DOHH2 (cell line): Measurements from ENCODE around the gene B4GALNT3.

ENCODE experiments used
- H3F3A ChIP-seq: fragments of 200-600 bp; sonication (generic), shearing (Covaris generic); 2 replicates; pipeline ENCODE4 v1.6.0; 2016; ENCODE audit warnings: antibody characterized with exemption, mild to moderate bottlenecking; ENCODE audit not compliant: control insufficient read depth, insufficient read depth
- H3K27ac ChIP-seq: fragments of 200-600 bp; sonication (generic); 2 replicates; pipeline ENCODE4 v1.5.1; 2014; ENCODE audit warnings: low read depth, mild to moderate bottlenecking, low read length, moderate library complexity
- H3K27me3 ChIP-seq: fragments of 200-600 bp; sonication (generic); 2 replicates; pipeline ENCODE4 v1.6.1; 2014; ENCODE audit warnings: mild to moderate bottlenecking, low read length, mixed read lengths; ENCODE audit not compliant: control insufficient read depth
- H3K36me3 ChIP-seq: fragments of 200-600 bp; sonication (generic); 2 replicates; pipeline ENCODE4 v1.6.1; 2014; ENCODE audit warnings: mild to moderate bottlenecking, low read length, moderate library complexity, mixed read lengths; ENCODE audit not compliant: control insufficient read depth
- H3K4me1 ChIP-seq: fragments of 200-600 bp; sonication (generic); 2 replicates; pipeline ENCODE4 v1.6.1; 2014; ENCODE audit warnings: mild to moderate bottlenecking, low read length, mixed read lengths; ENCODE audit not compliant: control insufficient read depth
- H3K4me2 ChIP-seq: fragments of 200-600 bp; sonication (generic); 2 replicates; pipeline ENCODE4 v1.6.0; 2014; ENCODE audit warnings: mild to moderate bottlenecking, low read length, moderate library complexity
- H3K4me3 ChIP-seq: fragments of 200-600 bp; sonication (generic); 2 replicates; pipeline ENCODE4 v1.5.1; 2014; ENCODE audit warnings: mild to moderate bottlenecking, low read length, mixed read lengths
- H3K79me2 ChIP-seq: fragments of 200-600 bp; sonication (generic); 2 replicates; pipeline ENCODE4 v1.6.1; 2014; ENCODE audit warnings: mild to moderate bottlenecking, low read length, mixed read lengths; ENCODE audit not compliant: control insufficient read depth
- H3K9me2 ChIP-seq: fragments of 200-600 bp; sonication (generic); replicated peaks from 2 replicates; pipeline ENCODE4 v1.6.1; 2014; ENCODE audit warnings: mild to moderate bottlenecking, low read length, mixed read lengths; ENCODE audit not compliant: control insufficient read depth
- H3K9me3 ChIP-seq: fragments of 200-600 bp; sonication (generic); 2 replicates; pipeline ENCODE4 v1.6.1; 2014; ENCODE audit warnings: antibody characterized with exemption, low read length, mixed read lengths; ENCODE audit not compliant: control insufficient read depth, insufficient read depth
- H4K20me1 ChIP-seq: fragments of 200-600 bp; sonication (generic); 2 replicates; pipeline ENCODE4 v1.6.0; 2014; ENCODE audit warnings: low read depth, mild to moderate bottlenecking, antibody characterized with exemption, low read length, moderate library complexity; ENCODE audit not compliant: control insufficient read depth, insufficient read depth
- EZH2phosphoT487 ChIP-seq: fragments of 200-600 bp; sonication (generic); IDR thresholded peaks from 2 replicates; pipeline ENCODE4 v1.6.1; 2017; ENCODE audit warnings: borderline replicate concordance, mild to moderate bottlenecking, antibody characterized with exemption, low read length, moderate library complexity, mixed read lengths
- TF ChIP-seq, protein P1 (sequence below): fragments of 200-600 bp; sonication (generic); IDR thresholded peaks from one replicate; pipeline ENCODE4 v1.5.1; 2014; ENCODE audit warnings: antibody characterized with exemption, mild to moderate bottlenecking, low read depth, low read length; ENCODE audit not compliant: poor library complexity, severe bottlenecking

Gene B4GALNT3

DNA sequence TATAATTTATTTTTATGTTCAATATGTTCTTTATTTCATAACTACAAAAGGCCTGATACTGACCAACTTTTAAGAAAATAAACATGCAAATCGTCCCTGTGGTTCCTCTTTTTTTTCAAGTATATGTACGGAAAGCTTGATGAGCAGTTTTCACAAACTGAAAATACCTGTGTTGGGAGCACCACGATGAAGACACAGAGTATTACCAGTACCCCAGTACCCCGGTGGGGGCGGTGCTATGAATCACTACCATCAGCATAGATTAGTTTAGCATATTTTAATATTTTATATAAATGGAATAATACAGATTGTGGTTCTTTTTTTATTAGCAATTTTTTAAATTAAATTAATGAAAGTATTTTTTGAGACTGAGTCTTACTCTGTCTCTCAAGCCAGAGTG, 7.0 kb downstream of the B4GALNT3 start:
- Histone ChIP-seq H3K79me2 (no peaks in the 10 kb centered on the region), H3K4me2 (no peak overlapping the region), H3K36me3 (no peaks in the 10 kb centered on the region), H3K4me3 (no peak overlapping the region), H3F3A (no peaks in the 10 kb centered on the region), H3K9me3 (no peaks in the 10 kb centered on the region), H3K4me1 (no peaks in the 10 kb centered on the region), H3K27ac (no peak overlapping the region), H4K20me1 (no peaks in the 10 kb centered on the region), H3K9me2 (no peaks in the 10 kb centered on the region), H3K27me3 (peaks cover 11% of the 10 kb centered on the region)
- TF ChIP-seq, protein P1, sequence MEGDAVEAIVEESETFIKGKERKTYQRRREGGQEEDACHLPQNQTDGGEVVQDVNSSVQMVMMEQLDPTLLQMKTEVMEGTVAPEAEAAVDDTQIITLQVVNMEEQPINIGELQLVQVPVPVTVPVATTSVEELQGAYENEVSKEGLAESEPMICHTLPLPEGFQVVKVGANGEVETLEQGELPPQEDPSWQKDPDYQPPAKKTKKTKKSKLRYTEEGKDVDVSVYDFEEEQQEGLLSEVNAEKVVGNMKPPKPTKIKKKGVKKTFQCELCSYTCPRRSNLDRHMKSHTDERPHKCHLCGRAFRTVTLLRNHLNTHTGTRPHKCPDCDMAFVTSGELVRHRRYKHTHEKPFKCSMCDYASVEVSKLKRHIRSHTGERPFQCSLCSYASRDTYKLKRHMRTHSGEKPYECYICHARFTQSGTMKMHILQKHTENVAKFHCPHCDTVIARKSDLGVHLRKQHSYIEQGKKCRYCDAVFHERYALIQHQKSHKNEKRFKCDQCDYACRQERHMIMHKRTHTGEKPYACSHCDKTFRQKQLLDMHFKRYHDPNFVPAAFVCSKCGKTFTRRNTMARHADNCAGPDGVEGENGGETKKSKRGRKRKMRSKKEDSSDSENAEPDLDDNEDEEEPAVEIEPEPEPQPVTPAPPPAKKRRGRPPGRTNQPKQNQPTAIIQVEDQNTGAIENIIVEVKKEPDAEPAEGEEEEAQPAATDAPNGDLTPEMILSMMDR: no peak
- no peak for TF ChIP-seq EZH2phosphoT487

DNA sequence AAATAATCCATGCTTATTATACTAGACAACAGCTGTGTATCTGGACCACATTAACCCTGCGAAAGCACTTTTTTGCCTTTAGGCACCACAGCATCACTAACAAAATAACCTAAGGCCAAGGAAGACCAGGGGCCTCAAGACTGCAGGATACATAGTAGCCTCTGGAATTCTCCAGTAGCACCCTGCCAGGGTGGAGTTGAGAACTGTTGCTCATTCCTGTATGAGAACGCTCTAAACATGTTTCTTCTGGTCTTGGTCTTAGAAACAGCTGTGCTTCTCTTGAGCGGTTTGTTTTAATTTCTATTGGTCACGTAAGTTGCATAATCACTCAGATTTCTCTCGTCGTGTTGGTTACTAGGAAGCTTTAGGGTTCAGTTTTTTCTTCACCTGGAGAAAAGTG, 7.9 kb downstream of the B4GALNT3 start:
- H3K27me3 ChIP-seq: peaks cover 7% of the 10 kb centered on the region; the same call in 1 of the 2 replicates
- H3K36me3 ChIP-seq: no peaks in the 10 kb centered on the region
- no peak overlapping the region for H3K4me2 ChIP-seq
- no peaks in the 10 kb centered on the region for H3K4me1 ChIP-seq
- no peaks in the 10 kb centered on the region for H3F3A ChIP-seq
- H4K20me1 ChIP-seq: no peaks in the 10 kb centered on the region
- no peak overlapping the region for H3K4me3 ChIP-seq
- H3K9me3 ChIP-seq: no peaks in the 10 kb centered on the region
- TF ChIP-seq, protein P1: no peak
- TF ChIP-seq EZH2phosphoT487: no peak
- H3K9me2 ChIP-seq: no peaks in the 10 kb centered on the region
- no peak overlapping the region for H3K27ac ChIP-seq
- H3K79me2 ChIP-seq: no peaks in the 10 kb centered on the region

DNA sequence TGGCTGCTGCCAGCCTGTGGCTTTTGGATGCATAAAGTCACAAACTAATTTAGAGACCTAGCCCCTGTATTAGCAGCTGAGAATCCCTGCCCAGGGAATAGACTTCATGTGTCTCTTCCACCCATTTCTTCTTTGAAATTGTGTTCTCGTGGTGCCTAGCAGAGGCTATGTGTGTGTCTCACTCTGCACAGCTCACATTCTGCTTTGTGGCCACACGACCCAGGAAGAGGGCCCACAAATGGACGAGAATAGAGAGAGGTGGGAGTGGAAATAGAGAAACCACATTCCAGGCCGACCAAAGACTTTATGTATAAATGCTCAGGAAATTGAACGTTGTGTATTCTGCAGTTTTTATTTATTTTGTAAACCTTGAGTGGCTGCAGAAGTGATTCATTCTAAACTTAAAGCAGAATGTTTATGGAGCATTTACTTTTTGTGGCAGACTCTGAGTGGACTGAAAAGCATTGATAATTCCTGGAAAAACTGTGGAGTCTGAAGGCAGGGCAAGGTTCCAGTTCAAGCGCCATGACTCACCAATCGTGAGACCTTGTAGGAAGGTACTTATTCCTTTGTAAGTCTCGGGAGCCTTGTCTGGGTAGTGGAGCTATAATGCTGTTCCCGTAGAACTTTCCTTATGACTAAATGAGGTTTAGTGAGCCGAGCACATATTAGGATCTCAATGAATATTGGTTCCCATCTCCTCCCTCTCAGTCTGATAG, 9.1 kb downstream of the B4GALNT3 start:
- H3K4me1 ChIP-seq: no peaks in the 10 kb centered on the region; the same call in 1 of the 2 replicates
- H3K27ac ChIP-seq: no peak overlapping the region
- H4K20me1 ChIP-seq: no peaks in the 10 kb centered on the region
- no peaks in the 10 kb centered on the region for H3K36me3 ChIP-seq
- no peak for TF ChIP-seq EZH2phosphoT487
- TF ChIP-seq, protein P1: no peak
- no peaks in the 10 kb centered on the region for H3K9me3 ChIP-seq
- no peak overlapping the region for H3K4me2 ChIP-seq
- no peaks in the 10 kb centered on the region for H3K79me2 ChIP-seq
- peaks cover 4% of the 10 kb centered on the region; the same call in 1 of the 2 replicates for H3K27me3 ChIP-seq
- H3K4me3 ChIP-seq: no peak overlapping the region
- H3K9me2 ChIP-seq: no peaks in the 10 kb centered on the region
- H3F3A ChIP-seq: no peaks in the 10 kb centered on the region
